ENCODE measurements around the gene TGFB2. TPM values are rescaled to one million over a fixed set of nuclear protein-coding genes. Genes with fewer than 3 reads are reported as not detected.

Gene TGFB2
- total and polyA plus RNA-seq, 2 experiments from 2014 or later: 13.6 to 17.1 TPM

DNA sequence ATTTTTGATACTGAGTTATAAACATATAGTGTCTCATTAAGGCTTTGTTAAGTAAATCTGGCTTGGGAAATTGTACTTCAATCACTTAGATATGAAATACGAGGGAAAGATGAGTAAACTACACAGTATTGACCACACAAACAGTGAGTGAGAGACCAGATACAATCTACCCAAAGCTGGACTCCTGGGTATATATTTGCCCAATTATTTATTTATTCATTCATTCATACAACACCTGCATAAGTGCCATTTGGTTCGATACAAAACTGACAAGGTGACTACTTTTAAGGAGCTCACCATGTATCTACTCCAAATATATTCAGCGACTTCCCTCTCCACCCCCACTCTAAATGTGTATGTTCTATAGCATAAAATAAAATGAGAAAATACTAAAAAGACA lies 143.4 kb downstream of the TGFB2 start:
- Histone ChIP-seq H3K4me3 (no peak overlapping the region), H3K27ac (no peak overlapping the region), H4K20me1 (ENCODE audit: insufficient read depth, poor library complexity, severe bottlenecking) (no peaks in the 10 kb centered on the region), H3K9me3 (ENCODE audit: low read depth) (no peaks in the 10 kb centered on the region), H3K9me2 (replicated peaks; ENCODE audit: insufficient read depth) (no peaks in the 10 kb centered on the region), H3K4me2 (no peak overlapping the region), H3K79me2 (no peaks in the 10 kb centered on the region), H3K4me1 (ENCODE audit: insufficient read depth) (no peaks in the 10 kb centered on the region), H2AFZ (no peak overlapping the region), H3K36me3 (replicated peaks; ENCODE audit: insufficient read depth, low read depth) (no peaks in the 10 kb centered on the region), H3K27me3 (no peaks in the 10 kb centered on the region)
- TF ChIP-seq EZH2 (IDR thresholded peaks at IDR 0.05; ENCODE audit: borderline replicate concordance): no peak
- TF ChIP-seq, protein P1, sequence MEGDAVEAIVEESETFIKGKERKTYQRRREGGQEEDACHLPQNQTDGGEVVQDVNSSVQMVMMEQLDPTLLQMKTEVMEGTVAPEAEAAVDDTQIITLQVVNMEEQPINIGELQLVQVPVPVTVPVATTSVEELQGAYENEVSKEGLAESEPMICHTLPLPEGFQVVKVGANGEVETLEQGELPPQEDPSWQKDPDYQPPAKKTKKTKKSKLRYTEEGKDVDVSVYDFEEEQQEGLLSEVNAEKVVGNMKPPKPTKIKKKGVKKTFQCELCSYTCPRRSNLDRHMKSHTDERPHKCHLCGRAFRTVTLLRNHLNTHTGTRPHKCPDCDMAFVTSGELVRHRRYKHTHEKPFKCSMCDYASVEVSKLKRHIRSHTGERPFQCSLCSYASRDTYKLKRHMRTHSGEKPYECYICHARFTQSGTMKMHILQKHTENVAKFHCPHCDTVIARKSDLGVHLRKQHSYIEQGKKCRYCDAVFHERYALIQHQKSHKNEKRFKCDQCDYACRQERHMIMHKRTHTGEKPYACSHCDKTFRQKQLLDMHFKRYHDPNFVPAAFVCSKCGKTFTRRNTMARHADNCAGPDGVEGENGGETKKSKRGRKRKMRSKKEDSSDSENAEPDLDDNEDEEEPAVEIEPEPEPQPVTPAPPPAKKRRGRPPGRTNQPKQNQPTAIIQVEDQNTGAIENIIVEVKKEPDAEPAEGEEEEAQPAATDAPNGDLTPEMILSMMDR (IDR thresholded peaks at IDR 0.05; ENCODE audit: poor library complexity): no peak
- TF ChIP-seq EZH2phosphoT487 (IDR thresholded peaks at IDR 0.05; ENCODE audit: low read depth, severe bottlenecking, unreplicated experiment): no peak
- WGBS (ENCODE audit: low lambda C conversion rate, missing lambda C conversion rate): 88% methylated on average over 3 of the region's 3 CpGs
- no peak for DNase-seq (ENCODE audit: low spot score)

DNA sequence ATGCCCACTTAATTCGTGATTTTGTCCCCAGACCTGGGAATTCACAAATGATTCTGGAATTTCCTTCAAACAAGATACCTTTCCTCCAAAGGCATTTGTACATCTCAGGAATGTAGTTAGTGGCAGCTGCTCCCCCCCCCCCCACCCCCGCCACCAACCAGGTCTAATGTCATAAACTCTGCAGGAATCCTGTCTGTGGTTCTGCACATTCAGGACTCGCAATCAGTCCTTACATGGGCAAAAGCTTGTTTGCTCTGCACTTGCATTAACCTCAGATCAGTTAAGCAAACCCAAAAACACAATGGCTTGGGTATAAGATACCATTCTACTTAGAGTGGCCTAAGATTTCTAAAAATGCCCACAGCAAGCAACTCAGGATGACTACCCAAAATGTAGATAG lies 143.8 kb downstream of the TGFB2 start:
- Histone ChIP-seq H3K4me2 (no peak overlapping the region), H3K36me3 (replicated peaks; ENCODE audit: insufficient read depth, low read depth) (no peaks in the 10 kb centered on the region), H3K27ac (no peak overlapping the region), H2AFZ (no peak overlapping the region), H3K79me2 (no peaks in the 10 kb centered on the region), H3K4me3 (no peak overlapping the region), H3K9me3 (ENCODE audit: low read depth) (no peaks in the 10 kb centered on the region), H3K27me3 (no peaks in the 10 kb centered on the region), H3K9me2 (replicated peaks; ENCODE audit: insufficient read depth) (no peaks in the 10 kb centered on the region), H4K20me1 (ENCODE audit: insufficient read depth, poor library complexity, severe bottlenecking) (no peaks in the 10 kb centered on the region), H3K4me1 (ENCODE audit: insufficient read depth) (no peaks in the 10 kb centered on the region)
- no peak for DNase-seq (ENCODE audit: low spot score)
- TF ChIP-seq EZH2phosphoT487 (IDR thresholded peaks at IDR 0.05; ENCODE audit: low read depth, severe bottlenecking, unreplicated experiment): no peak
- TF ChIP-seq EZH2 (IDR thresholded peaks at IDR 0.05; ENCODE audit: borderline replicate concordance): no peak
- TF ChIP-seq, protein P1 (IDR thresholded peaks at IDR 0.05; ENCODE audit: poor library complexity): no peak
- 56% methylated on average over 3 of the region's 3 CpGs for WGBS (ENCODE audit: low lambda C conversion rate, missing lambda C conversion rate)

DNA sequence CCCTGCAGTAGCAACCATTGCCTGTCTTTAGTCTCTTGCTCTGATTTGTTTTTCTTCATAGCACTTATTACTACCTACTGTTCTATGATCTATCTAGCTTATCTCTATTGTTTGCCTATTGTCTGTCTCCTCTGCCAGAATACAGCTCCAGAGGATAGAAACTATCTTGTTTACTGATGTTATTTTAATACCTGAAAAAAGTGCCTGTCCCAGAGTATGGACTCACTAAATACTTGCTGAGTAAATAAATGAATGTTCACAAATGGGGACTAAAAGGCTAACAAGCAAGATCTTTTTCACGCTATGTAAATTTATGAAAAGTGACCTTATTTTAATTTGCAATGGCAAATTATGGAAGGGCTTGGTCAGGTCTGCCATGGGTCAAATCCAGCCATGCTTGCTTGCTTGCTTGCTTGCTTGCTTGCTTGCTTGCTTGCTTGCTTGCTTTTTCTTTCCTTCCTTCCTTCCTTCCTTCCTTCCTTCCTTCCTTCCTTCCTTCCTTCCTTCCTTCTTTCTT lies 145.3 kb downstream of the TGFB2 start:
- Histone ChIP-seq H3K4me2 (no peak overlapping the region), H3K9me2 (replicated peaks; ENCODE audit: insufficient read depth) (no peaks in the 10 kb centered on the region), H3K4me3 (no peak overlapping the region), H3K79me2 (no peaks in the 10 kb centered on the region), H4K20me1 (ENCODE audit: insufficient read depth, poor library complexity, severe bottlenecking) (no peaks in the 10 kb centered on the region), H3K27me3 (no peaks in the 10 kb centered on the region), H3K9me3 (ENCODE audit: low read depth) (no peaks in the 10 kb centered on the region), H3K36me3 (replicated peaks; ENCODE audit: insufficient read depth, low read depth) (no peaks in the 10 kb centered on the region), H3K4me1 (ENCODE audit: insufficient read depth) (no peaks in the 10 kb centered on the region), H2AFZ (no peak overlapping the region), H3K27ac (no peak overlapping the region)
- no peak for TF ChIP-seq EZH2phosphoT487 (IDR thresholded peaks at IDR 0.05; ENCODE audit: low read depth, severe bottlenecking, unreplicated experiment)
- TF ChIP-seq, protein P1 (IDR thresholded peaks at IDR 0.05; ENCODE audit: poor library complexity): no peak
- no peak for TF ChIP-seq EZH2 (IDR thresholded peaks at IDR 0.05; ENCODE audit: borderline replicate concordance)
- WGBS (ENCODE audit: low lambda C conversion rate, missing lambda C conversion rate): 79% methylated on average over 1 of the region's 1 CpG
- DNase-seq (ENCODE audit: low spot score): no peak

DNA sequence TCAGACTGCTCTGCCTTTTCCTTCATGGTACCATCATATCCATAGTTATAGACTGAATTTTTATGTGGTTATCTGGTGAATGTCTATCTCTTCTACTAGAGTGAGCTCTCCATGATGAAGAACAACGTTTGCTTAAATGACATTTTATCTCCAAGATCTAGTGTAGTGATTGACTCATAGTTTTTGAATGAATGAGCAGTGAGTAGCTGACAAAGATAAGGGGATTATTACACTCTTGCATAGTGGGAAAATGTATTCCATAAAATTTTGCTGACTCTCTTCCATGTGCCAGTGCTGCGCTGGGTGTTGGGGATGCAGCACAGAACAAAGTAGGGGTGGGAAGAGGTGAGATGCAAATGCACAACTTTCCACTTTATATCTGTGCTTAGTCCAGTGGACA lies 147.7 kb downstream of the TGFB2 start:
- TF ChIP-seq EZH2 (IDR thresholded peaks at IDR 0.05; ENCODE audit: borderline replicate concordance) (no peak), EZH2phosphoT487 (IDR thresholded peaks at IDR 0.05; ENCODE audit: low read depth, severe bottlenecking, unreplicated experiment) (no peak)
- TF ChIP-seq, protein P1 (IDR thresholded peaks at IDR 0.05; ENCODE audit: poor library complexity): no peak
- Histone ChIP-seq H3K9me2 (replicated peaks; ENCODE audit: insufficient read depth) (no peaks in the 10 kb centered on the region), H3K27ac (no peak overlapping the region), H3K27me3 (no peaks in the 10 kb centered on the region), H3K36me3 (replicated peaks; ENCODE audit: insufficient read depth, low read depth) (no peaks in the 10 kb centered on the region), H2AFZ (no peak overlapping the region), H3K4me2 (no peak overlapping the region), H3K4me1 (ENCODE audit: insufficient read depth) (no peaks in the 10 kb centered on the region), H3K4me3 (no peak overlapping the region), H4K20me1 (ENCODE audit: insufficient read depth, poor library complexity, severe bottlenecking) (no peaks in the 10 kb centered on the region), H3K79me2 (no peaks in the 10 kb centered on the region), H3K9me3 (ENCODE audit: low read depth) (no peaks in the 10 kb centered on the region)
- no peak for DNase-seq (ENCODE audit: low spot score)
- WGBS (ENCODE audit: low lambda C conversion rate, missing lambda C conversion rate): 58% methylated on average over 2 of the region's 2 CpGs
